Motor neuron (in vitro differentiated cells): Measurements from ENCODE around the gene NOC2L. TPM values are rescaled to one million over a fixed set of nuclear protein-coding genes. Genes with fewer than 3 reads are reported as not detected.
A peak's percentile ranks its signal among the peaks of the same experiment; 100 is the strongest.

Experiments
- ATAC-seq, 8 experiments: fragments of 200-7000 bp; cut with Tn5 transposase; replicated peaks in 6 of 8; 2 replicates each; pipeline ENCODE4 v1.8.0; 2021; ENCODE audit warnings: mild to moderate bottlenecking in 8 of 8, moderate library complexity in 8 of 8
- H3K27ac ChIP-seq, 2 donors: fragments of 250-450 bp; sonication (Bioruptor Pico); 2 replicates each; pipeline ENCODE4 v1.9.0; 2021; ENCODE audit warnings: antibody characterized with exemption in 2 of 2, mild to moderate bottlenecking in 2 of 2, moderate library complexity in 1 of 2
- H3K4me1 ChIP-seq, 2 donors: fragments of 250-450 bp; sonication (Bioruptor Pico); replicated peaks in 1 of 2; 2 replicates each; pipeline ENCODE4 v1.6.1; 2021; ENCODE audit warnings: antibody characterized with exemption in 2 of 2, mild to moderate bottlenecking in 2 of 2, moderate library complexity in 1 of 2
- H3K4me3 ChIP-seq, 5 donors: fragments of 250-450 bp; sonication (Bioruptor Pico); 2 replicates each; pipeline ENCODE4 v1.9.0; 2021; ENCODE audit warnings: antibody characterized with exemption in 5 of 5, mild to moderate bottlenecking in 5 of 5, moderate library complexity in 4 of 5
- WGBS, 10 experiments: fragments of 450-650 bp; shearing (Covaris generic); methylation state at CpG; one replicate each; pipeline ENCODE4 v1.0.0; 2022; 5-methylcytosine and 5-hydroxymethylcytosine counted together
- in situ Hi-C, 9 experiments: fragments of 400-800 bp; cut with MboI; loops; one replicate each; pipeline ENCODE4 v1.15.0; 2021; ENCODE audit warnings: low sequenced_read_pairs in 9 of 9, low pct_unique_long_range_greater_than_20kb in 2 of 9; ENCODE audit not compliant: unreplicated experiment in 9 of 9
- total RNA-seq, 8 experiments: library from RNA; unstranded; fragments of 300-600 nt; gene quantifications; 2 replicates each; pipeline versions ENCODE4 v1.2.3 to v1.2.4, GENCODE V29; 2022

Gene NOC2L
- total RNA-seq, 8 experiments from 2014 or later, result 41.5 to 126 (median 85.5) TPM

GRCh38 chr1:985126-985525, 26.1 kb upstream of the NOC2L start:
- ATAC-seq, result no peak
- H3K4me3 ChIP-seq, result no peak overlapping the region
- H3K4me1 ChIP-seq, result peaks cover 0 to 14% of the 10 kb centered on the region in 2 donors
- in situ Hi-C loops, result no loop called here
- 40 to 80% (median 68%) methylated on average over 1 to 13 of the region's 13 CpGs; no CpG with 5 or more reads in 2 of the 10 experiments for WGBS, 10 experiments
- no peak overlapping the region for H3K27ac ChIP-seq

- H3K27ac ChIP-seq, result no peak overlapping the region
- peak overlapping the region; percentile 9 to 21 (median 17) for H3K4me3 ChIP-seq
- in situ Hi-C loops, result no loop called here
- H3K4me1 ChIP-seq, result peaks cover 0 to 14% of the 10 kb centered on the region in 2 donors
- 0 to 68% (median 36%) methylated on average over 1 to 12 of the region's 12 CpGs; no CpG with 5 or more reads in 1 of the 10 experiments for WGBS, 10 experiments
- ATAC-seq, result peak in 2 of 8 experiments; percentile 20 to 53
Observed at GRCh38 chr1:984476-984814, 25.4 kb upstream of the NOC2L start.

GRCh38 chr1:983798-984475, 24.9 kb upstream of the NOC2L start:
- peak; percentile 43 to 91 (median 68) for ATAC-seq
- in situ Hi-C loops, result no loop called here
- 0 to 23% (median 2%) methylated on average over 1 to 15 of the region's 29 CpGs; no CpG with 5 or more reads in 3 of the 10 experiments for WGBS, 10 experiments
- H3K27ac ChIP-seq, result no peak overlapping the region
- H3K4me3 ChIP-seq, result peak overlapping the region; percentile 9 to 21 (median 17)
- H3K4me1 ChIP-seq, result peaks cover 0 to 14% of the 10 kb centered on the region in 2 donors

GRCh38 chr1:982765-983436, 23.8 kb upstream of the NOC2L start:
- Histone ChIP-seq H3K27ac (no peak overlapping the region), H3K4me1 (peaks cover 0 to 14% of the 10 kb centered on the region in 2 donors), H3K4me3 (no peak overlapping the region)
- in situ Hi-C loops, result no loop called here
- WGBS, 10 experiments, result 25 to 93% (median 57%) methylated on average over 2 to 13 of the region's 43 CpGs; no CpG with 5 or more reads in 1 of the 10 experiments
- ATAC-seq, result no peak

- ATAC-seq, result peak in 1 of 8 experiments; percentile 1
- 23 to 60% (median 41%) methylated on average over 2 to 17 of the region's 28 CpGs; no CpG with 5 or more reads in 4 of the 10 experiments for WGBS, 10 experiments
- peak within 1 kb of the TSS in 1 of 2 donors; percentile 28 for H3K27ac ChIP-seq
- no peak within 1 kb of the TSS for H3K4me3 ChIP-seq
- peaks cover 0 to 14% of the 10 kb centered on the region in 2 donors for H3K4me1 ChIP-seq
- in situ Hi-C loops, result no loop called here
Observed at GRCh38 chr1:981955-982558, 23.0 kb upstream of the NOC2L start, which contains the start of gene PERM1. Gene PERM1 (minus strand): TSS chr1:982093. CDS start chr1:981029, 1,064 bp downstream.

- Histone ChIP-seq H3K4me3 (no peak overlapping the region), H3K4me1 (peaks cover 0 to 14% of the 10 kb centered on the region in 2 donors), H3K27ac (no peak overlapping the region)
- in situ Hi-C loops, result no loop called here
- 60 to 76% (median 65%) methylated on average over 2 to 14 of the region's 21 CpGs; no CpG with 5 or more reads in 5 of the 10 experiments for WGBS, 10 experiments
- ATAC-seq, result peak in 1 of 8 experiments; percentile 2
Observed at GRCh38 chr1:981491-981954, 22.5 kb upstream of the NOC2L start.

GRCh38 chr1:980602-981395, 21.7 kb upstream of the NOC2L start:
- ATAC-seq, result peak in 7 of 8 experiments; percentile 7 to 53 (median 26)
- Histone ChIP-seq H3K4me3 (no peak overlapping the region), H3K4me1 (peaks cover 0 to 20% of the 10 kb centered on the region in 2 donors), H3K27ac (peak overlapping the region in 1 of 2 donors; percentile 28)
- in situ Hi-C loops, result no loop called here
- WGBS, 10 experiments, result 20 to 94% (median 58%) methylated on average over 1 to 20 of the region's 35 CpGs; no CpG with 5 or more reads in 6 of the 10 experiments

GRCh38 chr1:980137-980571, 21.1 kb upstream of the NOC2L start:
- 70 to 86% (median 80%) methylated on average over 2 to 4 of the region's 13 CpGs; no CpG with 5 or more reads in 7 of the 10 experiments for WGBS, 10 experiments
- in situ Hi-C loops, result no loop called here
- no peak for ATAC-seq
- H3K27ac ChIP-seq, result no peak overlapping the region
- H3K4me3 ChIP-seq, result no peak overlapping the region
- H3K4me1 ChIP-seq, result peaks cover 0 to 22% of the 10 kb centered on the region in 2 donors

GRCh38 chr1:979744-980072, 20.7 kb upstream of the NOC2L start:
- in situ Hi-C loops, result no loop called here
- WGBS, 10 experiments, result 47 to 88% (median 77%) methylated on average over 2 to 9 of the region's 9 CpGs; no CpG with 5 or more reads in 5 of the 10 experiments
- Histone ChIP-seq H3K27ac (no peak overlapping the region), H3K4me1 (peaks cover 0 to 22% of the 10 kb centered on the region in 2 donors), H3K4me3 (no peak overlapping the region)
- no peak for ATAC-seq

- in situ Hi-C loops, result no loop called here
- WGBS, 10 experiments, result 72 to 86% (median 80%) methylated on average over 3 to 13 of the region's 60 CpGs; no CpG with 5 or more reads in 5 of the 10 experiments
- no peak overlapping the region for H3K27ac ChIP-seq
Observed at GRCh38 chr1:978835-979743, 20.0 kb upstream of the NOC2L start.

GRCh38 chr1:978069-978834, 19.2 kb upstream of the NOC2L start:
- WGBS, 10 experiments, result 50 to 83% (median 80%) methylated on average over 1 of the region's 44 CpGs; no CpG with 5 or more reads in 7 of the 10 experiments
- Histone ChIP-seq H3K27ac (no peak overlapping the region), H3K4me1 (peaks cover 0 to 17% of the 10 kb centered on the region in 2 donors), H3K4me3 (no peak overlapping the region)
- in situ Hi-C loops, result no loop called here
- no peak for ATAC-seq

More at GRCh38 chr1:978835-979743, 20.0 kb upstream of the NOC2L start:
- peaks cover 0 to 19% of the 10 kb centered on the region in 2 donors for H3K4me1 ChIP-seq
- ATAC-seq, result peak in 1 of 8 experiments; percentile 1
- no peak overlapping the region for H3K4me3 ChIP-seq
